ENCODE measurements around the gene RFX6.

RFX6 gene

GRCh38 chr6:116971959-116972358 lies 94.9 kb downstream of the RFX6 start:
- no peak for DNase-seq (ENCODE audit: low read depth)

- no peak for DNase-seq (ENCODE audit: low read depth)
Measured at GRCh38 chr6:116973976-116974375, 96.9 kb downstream of the RFX6 start.

GRCh38 chr6:116974526-116975316 lies 97.7 kb downstream of the RFX6 start:
- no peak for DNase-seq (ENCODE audit: low read depth)

- DNase-seq (ENCODE audit: low read depth) = no peak
Measured at GRCh38 chr6:116975600-116975999, 98.6 kb downstream of the RFX6 start.

GRCh38 chr6:116979560-116979959 lies 102.5 kb downstream of the RFX6 start:
- no peak for DNase-seq (ENCODE audit: low read depth)

All from activated T-cell treated with anti-CD3 and anti-CD28 coated beads for 48 hours (primary cell).